K562 (cell line): Measurements from ENCODE around the gene ID2. TPM values are rescaled to one million over a fixed set of nuclear protein-coding genes. Genes with fewer than 3 reads are reported as not detected.

Experiments
- ATF4 ChIP-seq: fragments of 450-650 bp; formaldehyde crosslinking; IDR thresholded peaks from 2 replicates; pipeline ENCODE4 v1.4.0; 2022; ENCODE audit warnings: mild to moderate bottlenecking, moderate library complexity
- ETS1 ChIP-seq: conservative IDR thresholded peaks from 2 replicates; pipeline ENCODE4 v1.6.1; 2011; ENCODE audit warnings: low read depth, mild to moderate bottlenecking, low read length; ENCODE audit not compliant: control insufficient read depth
- EWSR1 ChIP-seq: fragments of 450-650 bp; IDR thresholded peaks from 2 replicates; pipeline ENCODE4 v1.6.1; 2018; ENCODE audit warnings: borderline replicate concordance, mild to moderate bottlenecking, low read depth, moderate library complexity; ENCODE audit not compliant: partially characterized antibody
- FOS ChIP-seq: IDR thresholded peaks from 3 replicates; pipeline ENCODE4 v1.6.1; 2011; ENCODE audit not compliant: insufficient read length; ENCODE audit errors: extremely low read depth
- KHSRP ChIP-seq: fragments of 450-650 bp; IDR thresholded peaks from 2 replicates; pipeline ENCODE4 v1.6.1; 2017
- MCM7 ChIP-seq, 2 experiments: fragments of 450-650 bp; IDR thresholded peaks; 2 replicates each; pipeline ENCODE4 v1.6.1; 2016 to 2018
- POLR2G ChIP-seq: fragments of 200-400 bp; formaldehyde crosslinking; IDR thresholded peaks from 2 replicates; pipeline ENCODE4 v1.6.1; 2017; ENCODE audit warnings: low read depth, mild to moderate bottlenecking, antibody characterized with exemption, low read length, moderate library complexity
- RBM34 ChIP-seq: fragments of 200-400 bp; formaldehyde crosslinking; IDR thresholded peaks from 2 replicates; pipeline ENCODE4 v1.6.1; 2018; ENCODE audit warnings: low read length, borderline replicate concordance; ENCODE audit not compliant: insufficient read depth
- TEAD1 ChIP-seq, 2 experiments: fragments of 450-650 bp in 1 of 2; sonication (generic) in 1 of 2; formaldehyde crosslinking; IDR thresholded peaks; 2 replicates each; pipeline versions ENCODE4 v1.4.0 to v1.8.0; 2020 to 2022; ENCODE audit warnings: mild to moderate bottlenecking in 2 of 2, missing genetic modification reagents in 1 of 2
- TEAD4 ChIP-seq, 2 experiments: sonication (generic) in 1 of 2; formaldehyde crosslinking in 1 of 2; IDR thresholded peaks; 2 replicates each; pipeline versions ENCODE4 v1.6.1 to v1.8.0; 2012 to 2022; ENCODE audit warnings: borderline replicate concordance in 1 of 2, inconsistent platforms in 1 of 2, low read length in 1 of 2, mild to moderate bottlenecking in 1 of 2, missing genetic modification reagents in 1 of 2
- TFAM ChIP-seq: fragments of 250-450 bp; sonication (Bioruptor Pico); conservative IDR thresholded peaks from 2 replicates; pipeline ENCODE4 v1.5.0; 2021; ENCODE audit warnings: mild to moderate bottlenecking, moderate library complexity
- ZNF274 ChIP-seq: IDR thresholded peaks from 2 replicates; pipeline ENCODE4 v1.6.1; 2011; ENCODE audit warnings: low read depth, mild to moderate bottlenecking, low read length, moderate library complexity, borderline replicate concordance
- ZNF280A ChIP-seq: fragments of 450-650 bp; IDR thresholded peaks from 2 replicates; pipeline ENCODE4 v1.6.1; 2018; ENCODE audit warnings: mild to moderate bottlenecking, low read depth; ENCODE audit not compliant: partially characterized antibody
- ZNF512 ChIP-seq: IDR thresholded peaks from 2 replicates; pipeline ENCODE4 v1.6.1; 2016; ENCODE audit warnings: missing genetic modification characterization, missing compliant biosample characterization
- ZNF518B ChIP-seq: fragments of 250-450 bp; sonication (Bioruptor Pico); IDR thresholded peaks from 2 replicates; pipeline ENCODE4 v1.5.0; 2021; ENCODE audit warnings: mild to moderate bottlenecking, moderate library complexity
- ZNF766 ChIP-seq: fragments of 200-800 bp; sonication (Bioruptor generic); conservative IDR thresholded peaks from 2 replicates; pipeline ENCODE4 v1.6.1; 2016; ENCODE audit warnings: missing genetic modification characterization, missing compliant biosample characterization
- ZSCAN32 ChIP-seq: fragments of 450-650 bp; formaldehyde crosslinking; IDR thresholded peaks from 2 replicates; pipeline ENCODE4 v1.4.0; 2020; ENCODE audit warnings: mild to moderate bottlenecking, moderate library complexity
- polyA plus RNA-seq, 8 experiments: library from polyadenylated mRNA; depleted of rRNA in 4 of 8; stranded (reverse) in 5 of 8; unstranded in 3 of 8; fragments of >200 nt; fragmentation: Nextera tagmentation in 2 of 8; fragmentation: Illumina TruSeq in 1 of 8; extraction: Ambion mirVana in 2 of 8; extraction: Trizol in 1 of 8; gene quantifications; 2 replicates each; pipeline versions ENCODE4 v1.2.1 to v1.2.3, GENCODE V29; 2011 to 2014; ENCODE audit warnings: inconsistent platforms in 1 of 8, missing spikeins in 1 of 8
- total RNA-seq, 7 experiments: library from RNA; depleted of rRNA in 6 of 7; stranded (reverse); fragments of >200 nt in 6 of 7; fragmentation: Illumina TruSeq in 2 of 7; extraction: Trizol in 2 of 7; gene quantifications; 2 replicates each; pipeline versions ENCODE4 v1.2.1 to v1.2.3, GENCODE V29; 2011 to 2021; ENCODE audit warnings: low replicate concordance in 1 of 7

Gene ID2
- total and polyA plus RNA-seq, 9 of the 15 experiments (the other 6 are each of a cell fraction or from before 2014, with no cell fraction given), result 8.0 to 35.7 (median 16.6) TPM

- no peak for TF ChIP-seq ZNF280A
- no peak for TF ChIP-seq FOS
- TF ChIP-seq POLR2G, result no peak
- no peak for TF ChIP-seq ZSCAN32 (CRISPR knock-in tag)
- TF ChIP-seq TFAM (CRISPR knock-in tag), result no peak
- TF ChIP-seq ZNF274, result no peak
- peak; percentile 44; the same call in 1 of the 2 replicates for TF ChIP-seq TEAD4 (IDR thresholded peaks at IDR 0.05; ENCODE audit: low read length)
- no peak for TF ChIP-seq TEAD4 (CRISPR knock-in tag; IDR thresholded peaks at IDR 0.05; ENCODE audit: borderline replicate concordance)
- no peak for TF ChIP-seq ZNF518B (CRISPR knock-in tag)
- TF ChIP-seq ETS1, result no peak
- no peak for TF ChIP-seq ZNF766 (CRISPR knock-in tag)
- TF ChIP-seq TEAD1 (CRISPR knock-in tag; IDR thresholded peaks at IDR 0.05), result no peak
- no peak for TF ChIP-seq EWSR1
- no peak for TF ChIP-seq ATF4 (CRISPR knock-in tag)
- TF ChIP-seq KHSRP, result no peak
- TF ChIP-seq MCM7 (IDR thresholded peaks at IDR 0.05), result no peak
- no peak for TF ChIP-seq RBM34
- TF ChIP-seq ZNF512, result no peak
Observed at GRCh38 chr2:8680822-8681760, 765 bp upstream of the ID2 start (continued).
